COLO829 (cell line): ENCODE measurements around the gene TENM4.

Source experiments
- DNase-seq: peaks from one replicate; pipeline ENCODE4 v3.0.0; 2012; ENCODE audit warnings: low spot score

The TENM4 gene

DNA sequence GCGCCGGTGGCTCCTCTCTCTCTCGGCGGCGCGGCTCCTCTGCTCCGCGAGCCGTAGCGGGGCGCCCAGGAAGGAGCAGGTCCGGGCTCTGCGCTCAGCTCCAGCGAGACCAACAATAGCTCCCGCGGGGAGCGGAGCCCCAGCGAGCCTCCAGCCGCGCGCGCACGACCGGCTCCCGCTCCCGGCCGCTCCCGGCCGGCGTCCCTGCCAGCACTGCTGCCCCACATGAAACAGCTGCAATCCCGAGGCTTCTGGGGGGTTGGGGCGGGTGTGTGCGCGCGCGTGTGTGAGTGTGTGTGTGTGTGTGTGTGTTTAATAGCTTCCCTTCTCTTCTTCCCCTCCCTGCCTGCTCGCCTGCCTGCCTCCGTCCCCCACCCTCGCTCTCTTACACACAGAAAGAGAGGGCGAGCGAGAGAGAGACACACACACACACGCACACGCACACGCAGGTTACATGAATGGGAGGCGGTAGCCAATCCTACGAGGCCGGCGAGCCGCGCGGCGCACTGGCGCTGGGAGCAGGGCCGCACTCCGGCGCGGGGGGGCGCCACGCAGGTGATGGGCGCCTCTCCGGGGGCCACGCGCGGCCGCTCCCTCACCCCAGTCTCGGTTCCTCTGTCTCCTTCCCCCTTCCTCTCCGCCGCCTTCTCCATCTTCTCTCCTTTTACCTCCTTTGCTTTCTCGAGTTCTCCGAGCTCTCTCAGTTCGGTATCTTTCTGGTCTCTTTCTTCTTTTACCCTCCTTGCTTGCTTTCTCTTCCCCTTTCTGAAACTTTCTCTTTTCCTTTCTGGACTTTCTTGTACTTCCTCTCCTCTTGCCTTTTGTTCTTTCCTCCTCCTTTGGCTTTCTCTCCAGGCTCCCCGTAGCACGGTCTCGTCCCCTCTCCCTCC is at the start of gene TENM4:
TENM4 (minus strand) TSS at position 460 of the 890 bp plus-strand sequence. CDS start 371,086 bp downstream, outside the sequence.
- no peak for DNase-seq

DNA sequence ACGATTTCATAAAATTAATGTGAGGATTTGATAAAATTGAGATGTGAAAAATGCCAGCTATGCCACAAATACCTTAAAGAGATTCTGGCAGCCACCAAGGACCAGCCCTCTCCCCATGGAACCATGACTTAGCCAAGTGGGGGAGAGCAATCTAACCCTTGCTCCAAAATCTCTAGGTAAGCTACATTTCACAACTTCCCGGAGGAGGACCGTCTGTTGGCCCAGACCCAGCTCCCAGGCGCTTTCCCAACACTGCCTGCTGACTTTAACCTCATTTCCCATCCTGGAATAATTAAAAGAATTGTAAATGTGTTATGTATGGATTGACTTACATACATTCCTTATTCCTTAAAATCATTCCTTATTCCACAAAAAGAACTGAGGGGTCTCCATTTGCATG is 47.5 kb upstream of the TENM4 start:
- DNase-seq: no peak

DNA sequence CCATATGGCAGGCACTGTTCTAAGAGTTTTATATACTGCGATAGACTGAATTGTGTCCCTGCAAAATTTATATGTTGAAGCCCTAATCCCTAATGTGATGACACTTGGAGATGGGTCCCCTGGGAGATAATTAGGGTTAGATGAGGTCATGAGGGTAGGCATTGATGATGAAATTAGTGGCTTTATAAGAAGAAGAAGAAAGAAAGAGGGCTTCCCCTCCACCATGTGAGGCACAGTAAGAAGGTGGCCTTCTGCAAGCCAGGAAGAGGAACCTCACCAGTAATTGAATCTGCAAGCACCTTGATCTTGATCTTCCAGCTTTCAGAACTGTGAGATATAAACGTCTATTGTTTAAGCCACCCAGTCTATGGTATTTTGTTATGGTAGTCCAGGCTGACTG is 46.6 kb upstream of the TENM4 start:
- DNase-seq: no peak

DNA sequence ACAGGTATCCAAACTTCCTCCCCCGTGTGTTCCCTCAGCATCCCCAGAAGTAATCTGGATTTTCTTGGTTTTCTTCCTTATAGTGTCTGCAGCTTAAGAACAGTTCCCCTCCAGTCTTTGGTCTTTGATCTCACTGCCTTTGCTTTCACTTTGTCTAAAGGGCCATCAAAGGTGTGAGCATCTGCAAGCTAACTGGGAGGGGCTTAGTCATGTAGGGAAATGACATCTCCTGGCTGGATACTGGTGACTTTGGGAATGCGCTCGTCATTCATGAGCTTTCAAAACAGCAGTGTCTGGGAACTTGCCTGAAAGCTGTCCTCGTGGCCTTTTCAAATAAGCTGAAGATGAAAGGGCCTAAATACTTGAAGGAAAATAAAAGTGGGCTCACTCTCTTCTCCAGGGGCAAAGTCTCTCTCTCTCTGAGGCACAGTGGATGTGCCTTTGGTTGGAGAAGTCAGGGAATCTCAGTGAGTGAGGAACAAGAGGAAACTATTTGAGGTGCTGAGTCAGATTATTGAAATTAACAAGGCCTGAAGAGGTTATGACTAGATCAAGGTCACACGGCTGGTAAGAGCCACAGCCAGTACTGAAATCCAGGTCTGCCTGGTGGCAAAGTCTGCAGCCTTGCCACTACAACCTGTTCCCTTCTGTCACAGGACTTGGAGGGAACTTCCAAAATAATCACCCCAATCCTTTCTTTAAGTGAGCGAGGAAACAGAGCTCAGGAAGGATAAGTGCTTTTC is 45.6 kb upstream of the TENM4 start:
- no peak for DNase-seq

DNA sequence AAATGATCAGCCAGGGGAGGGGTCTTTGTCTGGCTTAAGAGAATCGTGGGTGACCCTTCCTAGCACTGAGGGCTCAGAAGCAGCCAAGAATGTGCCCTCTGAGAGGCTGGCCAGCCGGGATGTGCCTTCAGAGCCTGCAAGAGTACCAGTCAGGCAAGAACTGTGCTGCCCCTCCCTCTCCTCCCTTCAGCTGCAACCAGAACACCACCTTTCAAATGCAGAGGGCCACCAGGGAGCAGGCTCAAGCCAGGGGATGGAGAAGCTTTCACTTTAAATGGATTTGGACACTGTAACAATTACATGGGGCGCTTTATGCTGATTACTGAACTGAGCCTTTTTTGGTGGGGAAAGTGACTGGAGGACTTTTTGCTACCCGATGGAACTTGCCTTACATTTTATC is 44.9 kb upstream of the TENM4 start:
- no peak for DNase-seq

DNA sequence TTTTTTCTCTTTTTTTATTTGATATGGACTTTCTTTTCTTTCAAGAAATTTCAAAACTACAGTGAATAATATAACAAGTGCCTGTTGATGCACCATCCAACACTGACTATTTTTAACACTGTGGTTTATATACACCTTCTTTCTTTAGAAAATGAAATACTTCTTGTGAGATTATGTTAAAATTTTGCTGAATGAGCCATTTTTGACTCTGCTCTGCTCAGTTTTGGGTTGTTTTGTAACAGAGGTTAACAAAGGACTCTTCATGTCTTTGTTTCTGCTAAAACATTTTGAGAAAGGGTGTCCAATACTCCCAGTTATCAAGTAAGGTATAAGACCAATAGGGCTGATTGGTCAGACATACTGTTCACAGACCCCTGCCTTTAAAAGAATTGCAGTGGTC is 44.0 kb upstream of the TENM4 start:
- DNase-seq: no peak

DNA sequence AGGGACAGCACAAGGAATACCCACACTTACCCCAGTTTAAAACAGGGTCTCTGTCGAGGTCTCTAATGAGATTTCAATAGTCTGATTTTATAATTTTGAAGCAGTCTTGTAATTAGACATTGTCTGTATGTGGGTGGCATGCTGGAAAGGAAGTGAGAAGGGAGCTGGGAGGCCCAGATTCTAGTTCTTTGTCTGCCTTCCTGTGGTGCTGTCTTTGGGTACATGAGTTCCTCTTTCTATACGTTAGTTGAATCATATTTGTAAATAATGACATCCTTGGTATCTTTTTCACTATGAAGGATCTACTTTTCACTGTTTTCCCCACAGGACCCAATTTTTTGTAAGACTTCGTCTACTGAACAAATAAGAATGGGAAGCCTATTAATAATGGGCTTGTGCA is 42.0 kb upstream of the TENM4 start:
- DNase-seq: no peak

DNA sequence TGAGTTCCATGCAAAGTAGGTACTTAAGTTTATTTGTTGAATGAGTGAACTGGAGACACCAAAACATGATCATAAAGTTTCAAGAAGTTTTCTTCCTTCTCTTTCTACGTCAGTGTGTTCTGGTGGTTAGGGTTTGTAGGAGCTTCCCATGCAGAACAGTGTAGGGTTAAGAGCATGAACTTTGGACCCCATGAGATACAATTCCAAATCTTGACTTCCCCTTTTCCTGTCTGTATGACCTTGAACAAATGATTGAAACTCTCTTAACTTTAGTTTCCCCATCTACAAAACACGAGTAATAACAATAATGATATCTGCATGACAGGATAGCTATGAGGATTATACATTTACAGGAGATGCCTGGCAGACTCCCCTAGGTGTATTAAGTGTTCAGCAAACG is 41.0 kb upstream of the TENM4 start:
- DNase-seq: no peak

DNA sequence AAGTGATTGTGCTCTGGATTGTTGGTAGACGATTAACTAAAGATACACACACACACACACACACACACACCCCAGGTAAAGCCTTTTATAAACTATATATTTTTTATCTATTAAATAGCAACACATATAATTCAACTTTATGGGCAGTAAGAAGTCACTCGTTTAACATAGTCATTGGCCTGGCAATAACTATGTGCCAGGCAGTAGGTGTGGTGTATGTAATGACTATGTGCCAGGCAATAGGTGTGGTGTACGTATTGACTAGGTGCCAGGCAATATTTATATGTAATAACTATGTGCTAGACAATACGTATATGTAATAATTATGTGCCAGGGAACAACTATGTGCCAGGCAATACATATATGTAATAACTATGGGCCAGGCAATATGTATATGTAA is 40.0 kb upstream of the TENM4 start:
- DNase-seq: no peak

DNA sequence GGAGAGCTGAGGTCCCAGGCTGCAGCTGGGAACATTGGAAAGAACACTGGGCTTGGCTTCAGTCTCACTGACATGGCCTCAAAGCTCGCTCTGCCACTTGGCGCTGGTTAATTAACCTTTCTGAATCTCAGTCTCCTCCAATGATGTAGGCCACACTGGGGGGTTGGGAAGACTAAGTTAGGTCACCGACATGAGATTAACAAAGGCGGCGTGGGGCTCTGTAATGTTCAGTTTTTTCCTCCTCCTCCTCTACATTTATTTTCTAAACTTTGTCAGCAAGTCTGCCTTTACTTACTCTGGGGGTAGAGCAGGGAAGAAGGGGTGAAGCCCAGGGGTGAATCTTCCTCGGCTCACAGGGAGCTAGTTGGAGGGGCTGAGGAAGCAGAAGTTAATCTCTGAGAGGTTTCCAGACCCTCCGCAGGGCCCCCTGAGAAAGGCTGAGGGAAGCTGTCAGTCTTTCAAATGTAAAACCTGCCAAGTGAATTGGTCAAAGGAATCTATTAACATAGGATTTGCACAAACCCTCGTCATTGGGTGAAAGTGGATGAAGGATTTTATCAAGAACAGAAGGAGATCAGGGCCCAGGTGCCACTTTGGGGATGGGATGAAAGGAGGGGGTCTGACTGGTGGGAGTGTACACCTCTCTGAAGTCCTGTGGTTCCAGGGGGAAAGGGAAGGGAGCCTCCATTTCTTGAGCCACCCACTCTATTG is 32.1 kb upstream of the TENM4 start:
- DNase-seq: no peak

DNA sequence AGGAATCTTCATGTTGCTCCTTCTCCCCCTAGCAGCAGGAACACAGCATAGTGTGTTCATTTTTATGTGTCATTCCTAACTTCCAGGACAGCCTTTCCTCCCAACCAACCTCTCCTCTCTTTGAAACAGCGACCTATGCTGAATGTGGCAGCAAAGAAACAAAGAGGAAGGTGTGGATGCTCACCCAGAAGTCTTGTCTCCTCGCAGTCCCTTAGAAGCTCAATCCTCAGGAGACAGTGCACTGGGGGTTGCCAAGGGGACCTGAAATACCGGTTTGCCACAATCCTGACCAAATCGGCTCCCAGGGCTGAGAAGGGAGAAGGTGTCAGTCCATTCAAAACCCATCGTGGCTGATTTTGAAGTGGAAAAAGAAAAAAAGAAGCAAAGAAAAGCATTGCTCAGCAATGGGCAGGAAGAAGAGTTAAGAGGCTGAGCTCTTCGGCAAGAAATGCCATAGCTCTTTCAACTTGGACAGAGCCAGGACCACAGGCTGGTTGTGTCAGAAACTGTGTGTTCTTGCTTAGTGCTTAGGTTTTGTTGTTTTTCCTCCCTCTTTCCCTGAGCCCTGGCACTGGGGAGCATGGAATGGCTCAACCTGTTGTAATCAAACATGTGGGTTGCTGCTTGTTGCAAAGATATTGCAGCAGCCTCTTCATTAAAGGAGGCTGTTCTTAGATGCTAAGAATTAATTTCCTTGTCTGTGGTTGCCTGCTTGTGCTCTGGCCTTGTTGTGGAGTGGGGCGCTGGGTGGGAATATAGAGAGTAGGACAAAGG is 30.4 kb upstream of the TENM4 start:
- DNase-seq: no peak

DNA sequence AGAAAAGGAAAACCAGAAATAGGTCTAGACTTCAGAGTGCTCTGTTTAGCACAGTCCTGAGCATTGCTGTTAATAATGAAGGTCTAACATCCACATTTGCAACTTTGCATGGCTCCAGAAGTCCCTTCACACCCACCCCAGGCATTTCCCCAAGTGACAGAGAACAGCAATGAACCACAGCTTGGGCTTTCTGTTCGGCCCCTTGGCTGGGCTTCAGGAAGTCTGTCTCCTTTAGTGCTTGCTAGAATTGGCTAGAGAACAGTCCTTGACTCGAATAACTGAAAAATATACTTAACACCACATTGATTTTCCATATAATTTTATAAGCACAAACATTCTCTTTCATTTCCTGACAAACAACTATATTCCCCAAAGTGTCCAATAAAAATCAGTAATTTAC is 29.3 kb upstream of the TENM4 start:
- DNase-seq: no peak

DNA sequence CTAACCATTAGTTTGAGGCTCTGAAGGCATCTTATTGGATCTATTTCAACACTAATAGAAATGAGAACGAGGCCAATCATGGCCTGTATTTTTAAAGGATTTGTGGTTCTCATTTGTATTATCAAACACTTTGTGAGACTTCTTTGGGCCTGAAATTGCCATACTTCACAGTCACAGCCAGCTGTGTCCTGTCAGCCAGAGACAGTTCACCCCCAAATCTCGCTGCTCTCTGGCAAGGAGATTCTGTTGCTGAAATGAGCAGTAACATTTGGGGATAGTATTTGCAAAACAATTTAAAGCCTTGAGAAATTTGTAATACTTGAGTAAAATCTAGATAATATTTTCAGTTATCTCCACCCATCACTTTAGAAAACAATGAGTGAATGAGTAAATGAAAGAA is 26.9 kb upstream of the TENM4 start:
- no peak for DNase-seq

DNA sequence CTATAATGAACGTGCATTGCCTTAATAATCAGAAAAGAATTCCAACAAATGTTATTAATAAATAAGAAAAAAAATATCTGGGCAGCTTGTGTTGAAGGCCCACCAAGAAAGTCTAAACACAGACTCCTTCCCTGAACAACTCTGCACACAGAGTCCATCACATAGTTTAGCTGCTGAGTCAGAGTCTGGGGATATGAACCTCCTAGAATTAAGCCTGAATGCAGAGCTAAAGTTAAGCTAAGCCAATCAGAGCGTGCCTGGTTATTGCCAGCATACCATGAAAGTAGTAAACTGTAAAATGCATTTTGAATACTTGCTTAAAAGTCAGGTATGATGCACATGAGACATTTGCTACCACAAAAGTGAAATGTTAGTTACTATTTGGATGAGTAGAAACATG is 25.6 kb upstream of the TENM4 start:
- DNase-seq: no peak

DNA sequence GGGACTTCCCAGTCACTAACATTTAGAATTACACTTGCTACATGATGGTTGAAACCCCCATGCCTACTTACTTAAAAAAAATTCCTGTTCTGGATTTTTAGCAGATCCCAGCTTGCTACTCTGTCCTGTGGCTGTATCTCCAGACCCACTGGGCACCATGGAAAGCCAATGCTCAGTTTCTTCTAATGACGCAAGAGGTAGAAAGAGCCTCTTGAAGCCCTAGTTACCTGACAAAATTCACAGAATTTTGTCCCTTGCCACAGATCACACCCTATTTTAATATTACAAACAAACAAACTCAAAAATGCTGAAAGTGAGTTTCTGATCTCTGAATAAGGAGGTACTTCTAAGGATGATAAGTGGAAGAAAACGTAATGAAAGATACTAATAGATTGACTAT is 24.3 kb upstream of the TENM4 start:
- DNase-seq: no peak

DNA sequence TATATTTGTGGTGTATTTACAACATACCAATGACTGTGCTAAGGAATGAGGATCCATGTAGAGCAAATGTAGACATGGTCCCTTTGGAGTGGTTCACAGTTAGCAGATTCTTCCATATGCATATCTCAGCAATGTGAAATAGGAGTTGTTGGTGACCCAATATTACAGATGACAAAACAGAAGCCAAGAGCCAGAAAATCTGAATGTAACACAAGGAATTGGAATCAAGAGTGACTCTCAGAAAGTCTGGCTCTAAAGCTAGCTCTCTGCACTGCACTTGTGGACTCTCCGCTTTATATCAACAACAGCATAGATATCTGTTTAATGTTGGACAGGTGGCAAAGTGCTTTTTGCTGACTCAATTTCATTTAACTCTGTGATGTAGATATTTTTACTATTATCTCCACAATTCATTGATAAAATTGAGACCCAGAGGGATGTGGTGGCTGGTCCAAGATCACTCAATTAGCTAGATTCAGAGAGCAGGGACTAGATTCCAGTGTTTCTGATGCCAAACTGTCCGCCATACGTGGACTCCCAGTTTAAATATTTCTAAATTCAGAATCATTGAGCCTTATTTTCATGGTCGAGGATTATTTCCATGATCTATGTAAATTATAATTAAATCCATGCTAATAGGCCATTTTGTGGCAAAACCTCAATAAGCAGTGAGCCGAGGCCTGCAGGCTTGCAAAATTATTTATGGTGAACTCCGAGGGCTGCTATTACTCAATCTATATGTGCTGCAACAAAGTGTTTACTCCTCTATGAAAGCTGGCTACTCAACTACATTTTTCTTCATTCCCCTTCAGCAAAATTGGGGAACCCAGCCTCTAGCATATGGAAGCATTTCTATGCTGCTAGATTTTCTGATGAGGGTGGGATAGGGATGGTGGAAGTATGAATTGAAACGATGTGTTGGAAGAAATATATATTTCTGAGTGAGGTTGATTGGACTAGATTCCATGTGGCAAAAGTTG is 21.1 kb upstream of the TENM4 start:
- no peak for DNase-seq

DNA sequence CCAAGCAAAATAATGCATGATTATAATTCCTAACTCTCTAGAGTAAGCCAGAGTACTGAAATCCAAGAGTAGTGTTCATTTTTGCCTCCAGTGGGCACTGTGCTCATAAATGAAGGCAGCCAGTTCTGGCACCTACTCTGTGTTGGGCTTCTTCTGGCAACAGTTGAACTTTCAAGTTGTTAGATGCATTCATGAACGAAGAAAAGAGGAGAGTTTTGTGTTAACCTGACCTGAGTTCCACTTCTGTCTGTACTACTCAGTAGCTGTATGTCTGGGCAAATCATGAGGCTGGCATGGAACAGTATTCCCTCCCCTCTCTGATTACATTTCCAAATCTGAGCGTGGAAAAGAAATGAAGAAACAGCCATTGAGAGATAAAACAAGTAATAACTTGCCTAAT is 20.3 kb upstream of the TENM4 start:
- DNase-seq: peak; percentile 37

DNA sequence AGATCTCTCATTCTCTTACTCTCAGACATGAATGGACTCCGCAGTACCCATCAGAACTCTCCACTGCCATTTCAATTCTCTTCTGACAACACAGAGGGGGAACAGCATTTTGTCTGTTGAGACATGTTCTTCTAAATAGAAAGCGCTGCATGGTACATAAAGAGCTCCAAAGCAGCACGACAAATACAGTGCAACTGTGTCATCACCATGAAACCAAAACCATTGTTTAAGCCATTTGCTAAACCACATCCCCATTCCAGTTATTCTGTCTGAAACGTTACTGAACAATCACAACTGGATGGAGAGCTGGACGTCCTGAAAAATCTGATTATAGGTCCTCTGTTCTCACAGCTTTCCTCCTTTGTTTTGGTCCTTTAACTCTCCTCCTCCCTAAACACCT is 17.9 kb upstream of the TENM4 start:
- no peak for DNase-seq

DNA sequence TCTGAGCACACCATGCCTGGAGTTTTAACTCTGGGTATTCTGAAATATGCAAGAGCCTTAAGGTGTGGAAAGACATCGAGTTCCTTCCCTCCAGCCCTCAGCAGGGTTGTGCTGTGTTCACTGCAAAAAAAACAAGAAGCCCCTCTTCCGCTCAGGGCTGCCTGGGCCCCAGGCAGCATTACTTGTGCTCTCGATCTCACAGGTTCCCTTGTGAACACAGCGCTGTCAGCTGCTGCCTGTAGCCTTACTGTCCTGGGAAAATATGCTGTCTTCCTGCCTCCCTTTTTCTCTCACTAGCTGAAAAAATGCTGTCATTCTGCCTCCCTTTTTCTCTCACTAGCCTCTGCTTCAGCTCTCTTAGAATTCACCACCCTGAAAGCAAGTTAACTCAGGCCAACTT is 15.7 kb upstream of the TENM4 start:
- DNase-seq: no peak

DNA sequence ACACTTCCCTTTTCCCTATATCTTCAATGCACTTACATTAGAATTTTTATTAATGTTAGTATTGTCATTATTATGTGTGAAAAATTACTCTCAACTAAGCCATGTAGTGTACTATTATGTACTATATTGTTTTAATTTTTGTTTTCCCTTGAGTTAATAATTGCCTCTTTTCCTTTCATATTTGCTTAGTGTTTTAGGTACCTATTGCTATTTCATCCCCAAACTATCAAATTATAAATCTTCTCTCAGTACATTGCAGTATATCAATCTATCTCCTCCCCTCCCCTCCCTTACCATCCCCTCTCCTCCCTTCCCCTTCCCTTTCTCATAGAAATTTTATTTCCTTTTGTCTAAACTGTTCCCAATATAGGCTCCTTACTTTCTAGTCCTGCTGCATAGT is 12.8 kb upstream of the TENM4 start:
- no peak for DNase-seq

DNA sequence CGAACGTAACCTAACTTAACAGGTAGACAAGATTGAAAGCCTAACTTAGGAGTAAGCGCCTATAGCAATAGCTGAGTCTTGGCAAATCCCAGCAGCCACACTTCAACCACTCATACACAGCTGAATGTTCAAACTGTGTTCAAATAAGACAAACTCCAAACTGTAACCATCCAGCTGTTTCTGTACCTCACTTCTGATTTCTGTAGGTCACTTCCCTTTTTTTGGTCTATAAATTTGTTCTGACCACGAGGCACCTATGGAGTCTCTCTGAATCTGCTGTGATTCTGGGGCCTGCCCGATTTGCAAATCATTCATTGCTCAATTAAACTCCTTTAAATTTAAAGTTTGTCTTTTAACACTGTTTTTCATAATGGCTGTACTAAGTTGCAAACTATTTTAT is 8.2 kb upstream of the TENM4 start:
- DNase-seq: no peak
